HEK293 (cell line): ENCODE data around the gene TRIM44.

ENCODE experiments used
- CTCF ChIA-PET: fragments of 350-600 bp; formaldehyde crosslinking; extraction: SDS; loops from one replicate; lab custom pipeline; 2021; ENCODE audit warnings: antibody characterized with exemption; lab: Yijun Ruan, JAX
- POLR2A ChIA-PET: fragments of 300-600 bp; formaldehyde crosslinking; extraction: SDS; loops from one replicate; lab custom pipeline; 2020; ENCODE audit warnings: antibody characterized with exemption, inconsistent platforms; lab: Yijun Ruan, JAX
- H3K27ac ChIP-seq: fragments of 200-500 bp; sonication (Bioruptor generic); 2 replicates; pipeline ENCODE4 v1.5.1; 2014; ENCODE audit warnings: low read depth, low read length, control low read depth, inconsistent platforms; ENCODE audit errors: extremely low read depth
- H3K36me3 ChIP-seq, 2 experiments: fragments of 200-500 bp in 1 of 2; sonication (Bioruptor generic) in 1 of 2; 1 replicate in 1 of 2; 2 replicates in 1 of 2; pipeline ENCODE4 v1.5.1; 2014 to 2017; ENCODE audit warnings: inconsistent platforms in 2 of 2, low read length in 2 of 2; ENCODE audit not compliant: control insufficient read depth in 2 of 2, insufficient read depth in 1 of 2
- H3K4me1 ChIP-seq: fragments of 200-500 bp; sonication (Bioruptor generic); 2 replicates; pipeline ENCODE4 v1.5.1; 2014; ENCODE audit warnings: mild to moderate bottlenecking, low read length, inconsistent platforms; ENCODE audit not compliant: control insufficient read depth, insufficient read depth
- H3K4me3 ChIP-seq: 2 replicates; pipeline ENCODE4 v1.5.1; 2011; ENCODE audit warnings: low read depth, mild to moderate bottlenecking, control low read depth, low read length, moderate library complexity
- H3K9me3 ChIP-seq: fragments of 200-500 bp; sonication (Bioruptor generic); 2 replicates; pipeline ENCODE4 v1.5.1; 2014; ENCODE audit warnings: low read depth, low read length, inconsistent platforms; ENCODE audit not compliant: control insufficient read depth, insufficient read depth
- HOXA7 ChIP-seq: sonication (generic); formaldehyde crosslinking; IDR thresholded peaks from 2 replicates; pipeline ENCODE4 v1.8.1; 2022; ENCODE audit warnings: missing genetic modification reagents, borderline replicate concordance
- KLF1 ChIP-seq: fragments of 450-650 bp; formaldehyde crosslinking; IDR thresholded peaks from 2 replicates; pipeline ENCODE4 v1.5.1; 2016; ENCODE audit warnings: missing biosample characterization, missing genetic modification characterization
- MYNN ChIP-seq: fragments of 450-650 bp; formaldehyde crosslinking; IDR thresholded peaks from 2 replicates; pipeline ENCODE4 v1.5.1; 2016; ENCODE audit warnings: missing biosample characterization, missing genetic modification characterization, borderline replicate concordance
- OVOL3 ChIP-seq: fragments of 450-650 bp; formaldehyde crosslinking; IDR thresholded peaks from 2 replicates; pipeline ENCODE4 v1.5.1; 2016; ENCODE audit warnings: missing biosample characterization, missing genetic modification characterization
- TRIM28 ChIP-seq: IDR thresholded peaks from 2 replicates; pipeline ENCODE4 v1.6.1; 2011; ENCODE audit warnings: low read length, control low read depth, borderline replicate concordance
- YY1 ChIP-seq: fragments of 450-650 bp; formaldehyde crosslinking; IDR thresholded peaks from 2 replicates; pipeline ENCODE4 v1.5.1; 2018; ENCODE audit warnings: missing biosample characterization, missing genetic modification characterization
- ZNF24 ChIP-seq: fragments of 450-650 bp; formaldehyde crosslinking; IDR thresholded peaks from 2 replicates; pipeline ENCODE4 v1.5.1; 2016; ENCODE audit warnings: missing biosample characterization, missing genetic modification characterization
- ZNF341 ChIP-seq: fragments of 450-650 bp; formaldehyde crosslinking; IDR thresholded peaks from 2 replicates; pipeline ENCODE4; 2016; ENCODE audit warnings: low read depth, missing biosample characterization, missing genetic modification characterization
- ZNF501 ChIP-seq: fragments of 450-650 bp; formaldehyde crosslinking; IDR thresholded peaks from 2 replicates; pipeline ENCODE4 v1.5.1; 2016; ENCODE audit warnings: missing biosample characterization, missing genetic modification characterization
- ZNF514 ChIP-seq: fragments of 450-650 bp; formaldehyde crosslinking; IDR thresholded peaks from 2 replicates; pipeline ENCODE4 v1.5.1; 2016; ENCODE audit warnings: missing biosample characterization, missing genetic modification characterization
- ZNF544 ChIP-seq: fragments of 450-650 bp; formaldehyde crosslinking; IDR thresholded peaks from 2 replicates; pipeline ENCODE4 v1.5.0; 2017; ENCODE audit warnings: missing biosample characterization, missing genetic modification characterization
- ZNF549 ChIP-seq: fragments of 450-650 bp; IDR thresholded peaks from 2 replicates; pipeline ENCODE4 v1.5.1; 2018; ENCODE audit warnings: missing biosample characterization, missing genetic modification characterization, mild to moderate bottlenecking, inconsistent platforms, moderate library complexity
- ZNF555 ChIP-seq: fragments of 450-650 bp; formaldehyde crosslinking; conservative IDR thresholded peaks from 2 replicates; pipeline ENCODE4 v1.5.1; 2017; ENCODE audit warnings: missing biosample characterization, mild to moderate bottlenecking, missing genetic modification characterization, inconsistent platforms
- ZNF629 ChIP-seq: fragments of 450-650 bp; formaldehyde crosslinking; IDR thresholded peaks from 2 replicates; pipeline ENCODE4 v1.5.1; 2017; ENCODE audit warnings: missing biosample characterization, missing genetic modification characterization
- TF ChIP-seq, protein P1 (sequence below): fragments of 450-650 bp; formaldehyde crosslinking; IDR thresholded peaks from 2 replicates; pipeline ENCODE4 v1.5.1; 2016; ENCODE audit warnings: missing biosample characterization, missing genetic modification characterization, low read depth
- TF ChIP-seq, protein P2 (sequence below): sonication (generic); formaldehyde crosslinking; IDR thresholded peaks from 2 replicates; pipeline ENCODE4 v1.8.1; 2022; ENCODE audit warnings: mild to moderate bottlenecking, moderate library complexity, missing genetic modification reagents

The TRIM44 gene

DNA sequence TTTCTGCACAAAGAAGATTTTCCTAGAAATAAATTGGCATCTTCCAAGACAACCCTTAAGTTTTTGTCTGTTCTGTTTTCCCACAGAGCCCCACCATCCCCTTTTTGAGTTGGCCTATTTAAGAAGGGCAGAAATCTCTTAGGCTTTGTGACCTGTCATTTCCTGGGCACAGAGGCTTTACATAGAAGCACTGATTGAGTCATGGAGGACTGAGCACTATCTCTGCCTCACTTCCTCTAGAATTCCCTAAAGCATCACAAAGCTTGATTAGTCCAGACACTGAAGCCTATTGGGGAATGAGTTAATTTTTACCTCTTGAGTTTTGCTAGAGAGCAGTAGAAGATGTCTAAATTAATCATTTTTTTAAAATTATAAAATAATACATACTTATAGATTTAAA is 25.4 kb downstream of the TRIM44 start:
- no peak overlapping the region for H3K4me3 ChIP-seq
- H3K27ac ChIP-seq: no peak overlapping the region
- no peak for TF ChIP-seq MYNN
- H3K9me3 ChIP-seq: no peaks in the 10 kb centered on the region
- peaks cover under 1% of the 10 kb centered on the region; the same call in 1 of the 2 replicates for H3K4me1 ChIP-seq
- ChIA-PET CTCF (interaction anchor here (0.7 kb wide), 1 partner anchor 725 kb away, joined by 5 read pairs; no protein-coding TSS in a partner anchor), POLR2A (no interaction called here)
- H3K36me3 ChIP-seq: peaks cover 0 to 22% of the 10 kb centered on the region in 2 experiments; a peak in 1 of 3 replicates

DNA sequence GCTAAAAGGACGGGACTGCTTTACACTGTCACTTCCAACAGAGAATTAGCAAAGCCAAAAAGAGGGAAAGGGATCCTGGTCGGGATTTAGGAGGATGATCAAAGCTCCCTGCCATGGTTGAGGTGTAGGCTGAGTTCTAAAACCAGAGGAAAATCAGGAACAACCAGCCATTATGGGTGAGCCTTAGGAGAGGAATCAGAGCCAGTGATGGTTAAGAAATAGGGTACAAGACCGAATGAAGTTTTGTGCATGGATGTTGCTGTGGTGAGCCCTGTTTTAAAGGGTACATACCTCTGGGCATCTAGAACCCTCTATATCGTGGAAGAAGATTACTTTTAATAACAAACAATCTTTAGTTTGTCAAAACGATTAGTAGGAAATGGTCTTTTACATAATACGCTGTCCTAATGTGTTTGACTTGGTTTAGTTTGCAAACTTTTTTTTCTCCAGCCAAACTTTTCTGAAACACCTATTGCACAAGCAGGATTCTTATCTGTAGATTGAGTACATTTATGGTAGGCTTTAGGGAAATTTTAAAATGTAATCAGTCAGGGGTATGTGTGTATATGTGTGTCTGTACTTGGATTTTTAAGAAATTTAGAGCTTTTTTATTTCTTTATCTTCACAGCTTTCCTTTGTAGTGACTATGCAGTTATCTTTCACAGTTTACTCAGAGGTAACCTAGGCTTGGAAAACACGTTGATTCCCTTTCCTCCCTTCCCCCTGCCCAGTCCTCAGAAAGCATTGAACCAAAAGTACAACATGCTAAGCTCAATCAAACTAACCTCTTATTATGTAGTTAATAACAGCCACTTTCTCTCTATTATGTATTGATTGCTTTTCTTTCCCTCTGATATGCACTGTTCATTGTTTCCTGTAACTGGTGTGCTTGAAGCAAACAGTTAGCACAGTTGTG is 26.8 kb downstream of the TRIM44 start:
- Histone ChIP-seq H3K9me3 (no peaks in the 10 kb centered on the region), H3K36me3 (peaks cover 0 to 22% of the 10 kb centered on the region in 2 experiments; a peak in 1 of 3 replicates), H3K4me1 (no peaks in the 10 kb centered on the region), H3K4me3 (no peak overlapping the region), H3K27ac (no peak overlapping the region)
- POLR2A ChIA-PET: no interaction called here
- CTCF ChIA-PET: interaction anchor here (0.6 to 1.4 kb wide), 3 partner anchors 133 to 576 kb away, joined by 3 to 4 read pairs (median 3); no protein-coding TSS in a partner anchor
- no peak for TF ChIP-seq TRIM28
- TF ChIP-seq, protein P1, sequence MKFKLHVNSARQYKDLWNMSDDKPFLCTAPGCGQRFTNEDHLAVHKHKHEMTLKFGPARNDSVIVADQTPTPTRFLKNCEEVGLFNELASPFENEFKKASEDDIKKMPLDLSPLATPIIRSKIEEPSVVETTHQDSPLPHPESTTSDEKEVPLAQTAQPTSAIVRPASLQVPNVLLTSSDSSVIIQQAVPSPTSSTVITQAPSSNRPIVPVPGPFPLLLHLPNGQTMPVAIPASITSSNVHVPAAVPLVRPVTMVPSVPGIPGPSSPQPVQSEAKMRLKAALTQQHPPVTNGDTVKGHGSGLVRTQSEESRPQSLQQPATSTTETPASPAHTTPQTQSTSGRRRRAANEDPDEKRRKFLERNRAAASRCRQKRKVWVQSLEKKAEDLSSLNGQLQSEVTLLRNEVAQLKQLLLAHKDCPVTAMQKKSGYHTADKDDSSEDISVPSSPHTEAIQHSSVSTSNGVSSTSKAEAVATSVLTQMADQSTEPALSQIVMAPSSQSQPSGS (tag by site-specific recombination): no peak
- TF ChIP-seq HOXA7: no peak
- no peak for TF ChIP-seq ZNF24
- TF ChIP-seq KLF1: no peak
- no peak for TF ChIP-seq ZNF341 (tag by site-specific recombination)
- TF ChIP-seq ZNF501 (tag by site-specific recombination): no peak
- no peak for TF ChIP-seq YY1 (tag by site-specific recombination)
- TF ChIP-seq, all 188 proteins: peak for 0

DNA sequence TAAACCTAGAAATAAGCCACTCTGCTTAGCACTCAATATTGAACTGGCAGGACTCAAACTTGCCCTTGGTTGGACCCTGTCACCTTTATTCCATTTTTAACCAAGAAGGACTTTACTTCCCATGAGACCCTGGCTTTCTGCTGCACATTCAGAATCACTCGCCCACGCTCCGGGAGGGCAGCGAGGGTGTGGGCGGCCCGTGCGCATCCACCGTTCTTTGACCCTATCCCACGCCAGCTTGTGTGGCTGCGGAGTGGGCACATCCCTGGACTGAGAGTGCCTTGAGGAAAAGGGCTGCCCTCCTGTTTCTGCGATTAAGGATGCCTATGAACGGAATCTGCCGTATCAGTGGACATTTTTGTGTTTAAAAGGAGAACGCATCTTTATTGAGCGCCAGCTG is 39.6 kb downstream of the TRIM44 start:
- Histone ChIP-seq H3K9me3 (no peaks in the 10 kb centered on the region), H3K4me3 (no peak overlapping the region), H3K4me1 (no peaks in the 10 kb centered on the region), H3K27ac (no peak overlapping the region), H3K36me3 (no peaks in the 10 kb centered on the region)
- ChIA-PET CTCF (interaction anchor here (0.7 kb wide), 1 partner anchor 97 kb away, joined by 3 read pairs; no protein-coding TSS in a partner anchor), POLR2A (no interaction called here)
- no peak for TF ChIP-seq ZNF549 (tag by site-specific recombination)
- no peak for TF ChIP-seq OVOL3

DNA sequence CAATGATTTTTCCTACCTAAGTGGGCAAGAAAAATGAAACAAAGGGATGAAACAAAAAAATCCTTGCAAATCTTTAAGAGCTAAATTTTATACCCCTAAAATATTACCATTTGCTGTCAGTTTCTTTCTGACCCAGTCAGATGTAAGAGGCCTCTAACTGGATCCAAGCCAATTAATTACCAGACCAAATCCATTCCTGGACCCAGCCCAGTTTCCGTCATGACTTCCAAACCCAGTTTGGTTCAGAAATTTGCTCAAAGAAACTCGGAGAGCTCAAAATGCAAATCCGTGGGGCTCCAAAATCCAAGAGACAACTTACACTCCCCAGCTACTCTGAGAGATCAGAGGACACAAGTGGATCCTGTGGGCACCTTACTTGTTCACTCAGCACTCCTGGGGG is 46.8 kb downstream of the TRIM44 start:
- Histone ChIP-seq H3K27ac (no peak overlapping the region), H3K4me3 (no peak overlapping the region), H3K36me3 (no peaks in the 10 kb centered on the region), H3K9me3 (no peaks in the 10 kb centered on the region), H3K4me1 (no peaks in the 10 kb centered on the region)
- ChIA-PET POLR2A (no interaction called here), CTCF (interaction anchor here (0.5 to 2.0 kb wide), 3 partner anchors 9 to 775 kb away, joined by 3 to 6 read pairs (median 3); no protein-coding TSS in a partner anchor)
- TF ChIP-seq ZNF514 (tag by site-specific recombination) (no peak), ZNF555 (tag by site-specific recombination) (no peak), ZNF629 (tag by site-specific recombination) (no peak), ZNF544 (tag by site-specific recombination) (no peak)
- TF ChIP-seq, protein P2, sequence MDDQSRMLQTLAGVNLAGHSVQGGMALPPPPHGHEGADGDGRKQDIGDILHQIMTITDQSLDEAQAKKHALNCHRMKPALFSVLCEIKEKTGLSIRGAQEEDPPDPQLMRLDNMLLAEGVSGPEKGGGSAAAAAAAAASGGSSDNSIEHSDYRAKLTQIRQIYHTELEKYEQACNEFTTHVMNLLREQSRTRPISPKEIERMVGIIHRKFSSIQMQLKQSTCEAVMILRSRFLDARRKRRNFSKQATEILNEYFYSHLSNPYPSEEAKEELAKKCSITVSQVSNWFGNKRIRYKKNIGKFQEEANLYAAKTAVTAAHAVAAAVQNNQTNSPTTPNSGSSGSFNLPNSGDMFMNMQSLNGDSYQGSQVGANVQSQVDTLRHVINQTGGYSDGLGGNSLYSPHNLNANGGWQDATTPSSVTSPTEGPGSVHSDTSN: no peak
